HG02981 (cell line): Measurements from ENCODE around the gene PRR20B.
"Not testable (repeated sequence)": the region's sequence is repeated elsewhere in the genome, so short reads cannot be mapped to it uniquely, and the experiment has no call there.

Experiments
- ATAC-seq: cut with Tn5 transposase; IDR thresholded peaks from one replicate; pipeline ENCODE4 v1.9.1; 2021; ENCODE audit warnings: mild to moderate bottlenecking, moderate library complexity; ENCODE audit not compliant: unreplicated experiment

PRR20B gene

DNA sequence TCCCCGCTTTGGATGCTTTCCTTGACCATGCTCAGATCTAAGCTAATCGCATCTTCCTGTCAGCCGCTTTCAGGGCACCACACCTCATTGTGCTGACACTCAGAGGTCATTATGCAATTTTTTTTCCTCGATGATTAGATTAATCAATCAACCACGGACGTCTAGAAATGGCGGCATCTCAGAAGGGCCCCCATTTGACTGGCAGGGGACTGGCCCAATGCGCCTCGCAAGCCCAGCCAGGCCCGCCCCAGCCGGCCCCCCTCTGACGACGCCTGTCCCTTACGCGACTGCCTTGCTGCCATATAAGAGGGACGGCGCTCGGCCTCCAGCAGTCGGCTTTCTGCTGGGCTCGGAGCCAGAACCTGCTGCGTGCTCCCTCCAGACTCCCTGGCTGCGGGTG is at the start of gene PRR20B:
Gene PRR20B, plus strand, starts transcription at position 301 of the 400 bp plus-strand sequence. CDS start 387 bp downstream, outside the sequence.
- ATAC-seq, result not testable (repeated sequence)

DNA sequence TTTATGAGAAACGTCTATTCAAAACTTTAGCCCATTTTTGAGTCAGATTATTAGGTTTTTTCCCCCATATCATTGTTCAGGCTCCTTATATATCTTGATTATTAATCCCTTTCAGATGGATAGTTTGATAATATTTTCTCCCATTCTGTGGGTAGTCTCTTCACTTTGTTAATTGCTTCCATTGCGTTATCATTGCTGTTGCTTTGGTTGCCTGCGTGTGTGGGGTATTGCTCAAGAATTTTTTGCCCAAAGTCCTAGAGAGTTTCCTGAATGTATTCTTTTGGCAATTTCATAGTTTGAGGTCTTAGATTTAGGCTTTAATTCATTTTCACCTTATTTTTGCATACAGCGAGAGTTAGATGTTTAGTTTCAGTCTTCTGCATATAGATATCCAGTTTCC is 32.3 kb upstream of the PRR20B start:
- no peak for ATAC-seq

DNA sequence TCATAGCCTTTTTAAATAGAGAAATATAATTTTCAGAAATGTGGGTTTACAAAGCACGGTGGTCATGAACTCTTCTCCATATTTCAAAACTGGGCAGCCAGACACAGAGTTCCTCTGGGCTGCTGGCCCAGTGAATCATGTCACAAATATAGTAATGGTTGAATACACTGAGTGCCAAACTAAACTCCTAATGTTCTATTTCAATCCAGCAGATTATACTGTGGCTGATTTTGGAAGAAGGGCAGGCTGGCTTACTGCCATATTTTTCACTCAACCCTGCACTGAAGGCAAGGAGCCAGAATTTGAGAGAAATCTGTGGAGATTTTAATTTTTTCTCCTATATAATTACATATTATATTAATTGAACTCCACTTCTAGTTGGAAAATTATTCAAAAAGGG is 23.6 kb upstream of the PRR20B start:
- no peak for ATAC-seq

DNA sequence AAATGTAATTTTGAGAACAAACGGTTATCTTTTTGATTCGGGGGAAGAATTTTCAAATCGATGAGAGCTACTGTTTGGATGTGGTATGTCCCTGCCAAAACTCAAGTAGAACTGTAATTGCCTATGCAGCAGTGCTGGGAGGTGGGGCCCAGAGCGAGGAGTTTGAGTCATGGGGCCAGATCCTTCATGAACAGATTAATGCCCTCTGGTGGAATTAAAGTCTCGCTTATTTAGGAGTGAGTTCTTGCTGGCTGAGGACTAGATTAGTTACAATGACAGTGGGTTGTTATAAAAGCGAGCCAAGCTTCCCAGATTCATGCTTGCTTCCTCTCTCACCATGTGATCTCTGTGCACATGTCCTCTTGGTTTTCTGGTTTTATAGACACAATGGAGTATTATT is 18.4 kb upstream of the PRR20B start:
- ATAC-seq, result no peak

DNA sequence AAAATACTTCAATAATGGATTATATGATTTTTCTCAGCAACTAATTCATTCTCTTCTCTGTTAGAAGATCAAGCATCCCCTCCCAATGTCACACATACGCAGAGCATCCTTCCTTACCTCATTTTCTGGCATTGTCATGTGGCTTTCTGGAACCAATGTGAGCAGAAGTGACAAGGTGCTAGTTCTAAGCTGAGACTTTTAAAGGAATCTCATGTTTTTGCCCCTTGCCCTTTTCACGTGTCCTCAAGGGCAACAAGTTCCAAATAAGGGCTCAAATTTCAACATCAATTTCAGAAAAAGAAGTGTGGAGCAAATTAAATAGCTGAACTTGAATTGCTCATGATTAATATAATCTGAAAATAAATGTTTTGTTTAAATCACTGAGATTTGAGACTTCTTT is 11.2 kb upstream of the PRR20B start:
- no peak for ATAC-seq

DNA sequence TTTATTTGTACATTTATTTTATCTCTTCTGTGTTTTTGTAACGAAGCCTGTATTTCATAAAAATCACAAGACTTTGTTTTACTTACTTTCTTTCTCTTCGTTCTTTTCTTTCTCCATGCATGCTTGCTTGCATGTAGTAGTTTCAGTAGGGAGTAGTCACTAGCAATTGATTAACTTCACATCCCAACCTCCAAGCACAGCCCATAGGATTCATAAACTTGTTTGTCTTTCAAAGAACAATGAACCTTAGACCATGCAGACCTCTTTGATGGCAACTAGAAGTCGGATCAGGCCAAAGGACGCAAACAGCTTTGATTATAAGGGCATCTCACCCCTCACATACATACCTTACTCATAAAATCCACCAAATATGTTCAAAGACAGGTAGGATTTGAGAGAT is 9.7 kb upstream of the PRR20B start:
- no peak for ATAC-seq

DNA sequence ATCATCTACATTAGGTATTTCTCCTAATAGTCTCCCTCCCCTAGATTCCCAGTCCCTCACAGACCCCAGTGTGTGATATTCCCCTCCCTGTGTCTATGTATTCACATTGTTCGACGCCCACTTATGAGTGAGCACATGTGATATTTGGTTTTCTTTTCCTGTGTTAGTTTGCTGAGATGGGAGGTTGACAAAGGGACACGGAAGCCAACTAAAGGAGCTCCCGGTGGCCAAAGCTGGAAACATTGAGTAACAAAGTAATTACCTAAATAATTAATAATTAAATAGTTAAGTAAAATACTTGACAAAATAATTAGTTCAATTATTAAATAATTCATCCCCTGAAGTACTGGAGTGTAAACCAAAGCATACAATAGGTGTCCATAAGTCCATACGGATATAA is 8.3 kb upstream of the PRR20B start:
- ATAC-seq, result no peak

DNA sequence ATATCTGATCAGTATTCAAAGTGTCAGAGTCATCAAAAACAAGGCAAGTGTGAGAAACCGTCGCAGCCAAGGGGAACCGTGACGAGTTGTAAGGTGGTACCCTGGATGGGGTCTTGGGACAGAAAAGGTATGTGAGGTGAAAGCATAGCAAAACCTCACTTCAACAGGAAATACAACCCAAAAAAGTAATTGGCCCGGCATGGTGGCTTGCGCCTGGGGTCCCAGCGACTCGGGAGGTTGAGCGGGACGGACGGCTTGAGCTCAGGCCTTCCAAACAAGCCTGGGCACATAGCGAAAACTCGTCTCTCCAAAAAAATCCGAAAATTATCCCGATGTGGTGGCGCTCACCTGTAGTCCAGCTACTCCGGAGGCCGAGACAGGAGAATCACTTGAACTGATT is 7.5 kb upstream of the PRR20B start:
- ATAC-seq, result not testable (repeated sequence)

DNA sequence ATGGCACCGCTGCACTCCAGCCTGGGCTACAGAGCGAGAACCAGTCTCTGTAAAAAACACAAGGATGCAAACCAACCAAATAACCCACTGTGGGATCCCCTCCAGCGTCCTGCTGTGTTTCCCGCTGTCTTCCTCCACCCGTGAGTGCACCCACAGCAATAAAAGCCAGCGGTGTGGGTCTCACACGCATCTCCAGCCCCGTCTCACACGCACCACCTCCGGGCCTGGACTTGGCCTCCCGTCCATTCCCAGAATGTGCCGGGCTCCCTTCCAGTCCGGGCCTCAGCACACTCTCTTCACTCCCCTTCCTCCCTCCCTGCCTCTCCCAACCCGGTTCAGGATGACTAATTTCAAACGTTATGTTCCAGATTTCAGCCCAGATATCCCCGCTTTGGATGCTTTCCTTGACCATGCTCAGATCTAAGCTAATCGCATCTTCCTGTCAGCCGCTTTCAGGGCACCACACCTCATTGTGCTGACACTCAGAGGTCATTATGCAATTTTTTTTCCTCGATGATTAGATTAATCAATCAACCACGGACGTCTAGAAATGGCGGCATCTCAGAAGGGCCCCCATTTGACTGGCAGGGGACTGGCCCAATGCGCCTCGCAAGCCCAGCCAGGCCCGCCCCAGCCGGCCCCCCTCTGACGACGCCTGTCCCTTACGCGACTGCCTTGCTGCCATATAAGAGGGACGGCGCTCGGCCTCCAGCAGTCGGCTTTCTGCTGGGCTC is 6.9 kb upstream of the PRR20B start, which contains the start of gene PRR20A:
Gene PRR20A, plus strand, starts transcription at position 684 of the 734 bp plus-strand sequence. CDS start 387 bp downstream, outside the sequence.
- ATAC-seq, result not testable (repeated sequence)

DNA sequence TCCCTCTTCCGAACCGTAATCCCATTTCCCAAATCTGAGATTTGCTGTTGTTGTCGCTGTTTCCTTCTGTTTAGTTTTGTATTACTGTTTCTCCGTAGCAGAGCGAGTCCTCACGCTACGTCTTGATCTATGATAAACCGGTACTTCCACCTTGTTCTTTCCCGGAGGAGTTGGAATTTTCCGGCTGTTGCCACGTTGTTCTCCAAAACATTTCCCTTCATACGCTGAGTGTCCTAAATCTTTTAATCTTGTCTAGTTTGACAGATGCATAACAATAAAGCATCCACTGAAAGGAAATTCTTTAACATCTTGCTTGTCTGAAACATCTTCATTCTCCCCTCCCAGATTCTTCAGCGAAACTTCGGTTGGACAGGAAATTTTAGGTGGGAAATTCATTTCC is 818 bp downstream of the PRR20B start:
- not testable (repeated sequence) for ATAC-seq

DNA sequence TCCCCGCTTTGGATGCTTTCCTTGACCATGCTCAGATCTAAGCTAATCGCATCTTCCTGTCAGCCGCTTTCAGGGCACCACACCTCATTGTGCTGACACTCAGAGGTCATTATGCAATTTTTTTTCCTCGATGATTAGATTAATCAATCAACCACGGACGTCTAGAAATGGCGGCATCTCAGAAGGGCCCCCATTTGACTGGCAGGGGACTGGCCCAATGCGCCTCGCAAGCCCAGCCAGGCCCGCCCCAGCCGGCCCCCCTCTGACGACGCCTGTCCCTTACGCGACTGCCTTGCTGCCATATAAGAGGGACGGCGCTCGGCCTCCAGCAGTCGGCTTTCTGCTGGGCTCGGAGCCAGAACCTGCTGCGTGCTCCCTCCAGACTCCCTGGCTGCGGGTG is 6.5 kb downstream of the PRR20B start, which contains the start of gene PRR20C:
Gene PRR20C, plus strand, starts transcription at position 301 of the 400 bp plus-strand sequence. CDS start 387 bp downstream, outside the sequence.
- ATAC-seq, result not testable (repeated sequence)

DNA sequence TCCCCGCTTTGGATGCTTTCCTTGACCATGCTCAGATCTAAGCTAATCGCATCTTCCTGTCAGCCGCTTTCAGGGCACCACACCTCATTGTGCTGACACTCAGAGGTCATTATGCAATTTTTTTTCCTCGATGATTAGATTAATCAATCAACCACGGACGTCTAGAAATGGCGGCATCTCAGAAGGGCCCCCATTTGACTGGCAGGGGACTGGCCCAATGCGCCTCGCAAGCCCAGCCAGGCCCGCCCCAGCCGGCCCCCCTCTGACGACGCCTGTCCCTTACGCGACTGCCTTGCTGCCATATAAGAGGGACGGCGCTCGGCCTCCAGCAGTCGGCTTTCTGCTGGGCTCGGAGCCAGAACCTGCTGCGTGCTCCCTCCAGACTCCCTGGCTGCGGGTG is 13.0 kb downstream of the PRR20B start, which contains the start of gene PRR20D:
Gene PRR20D, plus strand, starts transcription at position 301 of the 400 bp plus-strand sequence. CDS start 387 bp downstream, outside the sequence.
- ATAC-seq, result not testable (repeated sequence)

DNA sequence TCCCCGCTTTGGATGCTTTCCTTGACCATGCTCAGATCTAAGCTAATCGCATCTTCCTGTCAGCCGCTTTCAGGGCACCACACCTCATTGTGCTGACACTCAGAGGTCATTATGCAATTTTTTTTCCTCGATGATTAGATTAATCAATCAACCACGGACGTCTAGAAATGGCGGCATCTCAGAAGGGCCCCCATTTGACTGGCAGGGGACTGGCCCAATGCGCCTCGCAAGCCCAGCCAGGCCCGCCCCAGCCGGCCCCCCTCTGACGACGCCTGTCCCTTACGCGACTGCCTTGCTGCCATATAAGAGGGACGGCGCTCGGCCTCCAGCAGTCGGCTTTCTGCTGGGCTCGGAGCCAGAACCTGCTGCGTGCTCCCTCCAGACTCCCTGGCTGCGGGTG is 19.6 kb downstream of the PRR20B start, which contains the start of gene PRR20E:
Gene PRR20E, plus strand, starts transcription at position 301 of the 400 bp plus-strand sequence. CDS start 387 bp downstream, outside the sequence.
- not testable (repeated sequence) for ATAC-seq

DNA sequence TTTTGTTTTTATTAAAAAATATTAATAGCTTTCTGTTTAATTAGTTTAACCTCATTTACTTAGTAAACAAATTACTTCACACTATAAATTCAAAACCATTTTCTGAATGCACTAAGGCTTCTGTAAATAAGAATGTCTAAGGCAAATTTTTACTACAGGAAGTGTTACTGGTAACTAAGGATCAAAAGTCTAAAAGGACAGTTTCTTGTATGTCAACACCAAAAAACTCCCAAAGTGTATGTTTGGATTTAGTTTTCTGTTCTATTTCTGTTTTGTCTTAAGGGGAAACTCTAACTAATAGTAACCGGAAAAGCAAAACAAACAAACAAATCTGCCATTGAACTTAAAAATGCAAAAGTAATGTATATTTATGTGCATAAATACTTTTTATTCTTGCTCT is 44.4 kb downstream of the PRR20B start:
- ATAC-seq, result no peak
